AG09309 (cell line): Measurements from ENCODE around the gene SNX14.
A peak's percentile ranks its signal among the peaks of the same experiment; 100 is the strongest.

Experiments
- DNase-seq: peaks from one replicate; pipeline ENCODE4 v3.0.0-alpha.2; 2010; ENCODE audit warnings: low read depth
- H3K4me3 ChIP-seq: 2 replicates; pipeline ENCODE4 v1.5.1; 2011; ENCODE audit warnings: mild to moderate bottlenecking, low read depth, low read length, moderate library complexity; ENCODE audit not compliant: control insufficient read depth
- CTCF ChIP-seq: IDR thresholded peaks from 2 replicates; pipeline ENCODE4 v1.5.1; 2011; ENCODE audit warnings: mild to moderate bottlenecking, low read depth, low read length, inconsistent platforms; ENCODE audit not compliant: insufficient read depth, control insufficient read depth; ENCODE audit errors: missing control alignments

SNX14 gene

GRCh38 chr6:85460921-85461797 is 132.5 kb downstream of the SNX14 start:
- DNase-seq: no peak
- no peak overlapping the region for H3K4me3 ChIP-seq
- no peak for TF ChIP-seq CTCF

- H3K4me3 ChIP-seq: no peak overlapping the region
- DNase-seq: no peak
- TF ChIP-seq CTCF: no peak
Observed at GRCh38 chr6:85460154-85460920, 133.3 kb downstream of the SNX14 start.

- no peak overlapping the region for H3K4me3 ChIP-seq
- DNase-seq: peak; percentile 95
- no peak for TF ChIP-seq CTCF
Observed at GRCh38 chr6:85459224-85459901, 134.3 kb downstream of the SNX14 start.

- DNase-seq: no peak
- H3K4me3 ChIP-seq: no peak overlapping the region
- no peak for TF ChIP-seq CTCF
Observed at GRCh38 chr6:85458782-85459181, 134.9 kb downstream of the SNX14 start.

GRCh38 chr6:85458184-85458583 is 135.5 kb downstream of the SNX14 start:
- TF ChIP-seq CTCF: no peak
- DNase-seq: no peak
- no peak overlapping the region for H3K4me3 ChIP-seq

- no peak overlapping the region for H3K4me3 ChIP-seq
- no peak for TF ChIP-seq CTCF
- DNase-seq: no peak
Observed at GRCh38 chr6:85456782-85457181, 136.9 kb downstream of the SNX14 start.
